K562 (cell line): ENCODE results near the gene TMEM132D. TPM values are rescaled to one million over a fixed set of nuclear protein-coding genes. Genes with fewer than 3 reads are reported as not detected.

Source experiments
- ATAC-seq: fragments of 200-7000 bp; cut with Tn5 transposase; 3 replicates; pipeline ENCODE4 v1.9.1; 2020; ENCODE audit warnings: moderate library complexity
- BruUV-seq: library from RNA; stranded (reverse); fragments of 400-500 nt; replicated peaks from 2 replicates; lab custom pipeline; 2021; lab: Mats Ljungman, UMichigan
- CTCF ChIA-PET: fragments of 300-600 bp; formaldehyde crosslinking; extraction: SDS; loops from one replicate; lab custom pipeline; 2021; ENCODE audit warnings: low intra/inter-chr PET ratio; lab: Yijun Ruan, JAX
- POLR2A ChIA-PET: fragments of 300-600, 350-650 bp; sonication (Branson Sonifier 250); formaldehyde crosslinking; extraction: SDS; loops from one replicate; lab custom pipeline; 2021; ENCODE audit warnings: antibody characterized with exemption, inconsistent platforms; lab: Yijun Ruan, JAX
- DNase-seq, 4 experiments: peaks; one replicate each; pipeline versions ENCODE4 v3.0.0 to v3.0.0-alpha.2; 2011 to 2018; ENCODE audit warnings: low spot score in 3 of 4, mixed read lengths in 3 of 4; ENCODE audit errors: extremely low read depth in 1 of 4
- FAIRE-seq: peaks from 2 replicates; lab custom pipeline; 2011; peaks lifted over from hg19 to GRCh38; lab: Jason Lieb, UNC
- H2AFZ ChIP-seq: 2 replicates; pipeline ENCODE4 v1.6.0; 2011; ENCODE audit warnings: low read depth, low read length, control low read depth, inconsistent platforms
- H3K27ac ChIP-seq: fragments of 200-600 bp; 3 replicates; pipeline ENCODE4 v1.8.0; 2011; ENCODE audit warnings: low read depth, mild to moderate bottlenecking, control low read depth, inconsistent platforms, low read length, moderate library complexity, mixed read lengths; ENCODE audit errors: extremely low read depth
- H3K27me3 ChIP-seq, 2 experiments: fragments of 300-600 bp in 1 of 2; 2 replicates in 1 of 2; 3 replicates in 1 of 2; pipeline versions ENCODE4 v1.6.0 to v1.8.0; 2011; ENCODE audit warnings: inconsistent platforms in 2 of 2, low read length in 2 of 2, mild to moderate bottlenecking in 1 of 2, mixed read lengths in 1 of 2, moderate library complexity in 1 of 2; ENCODE audit not compliant: control insufficient read depth in 2 of 2, insufficient read depth in 2 of 2
- H3K36me3 ChIP-seq: fragments of 300-600 bp; 3 replicates; pipeline ENCODE4 v1.8.0; 2011; ENCODE audit warnings: mild to moderate bottlenecking, low read length, inconsistent platforms; ENCODE audit not compliant: control insufficient read depth, insufficient read depth
- H3K4me1 ChIP-seq, 2 experiments: fragments of 200-600 bp in 1 of 2; replicated peaks in 1 of 2; 2 replicates in 1 of 2; 3 replicates in 1 of 2; pipeline versions ENCODE4 v1.5.1 to v1.8.0; 2011; ENCODE audit warnings: inconsistent platforms in 2 of 2, low read length in 2 of 2, mild to moderate bottlenecking in 1 of 2, mixed read lengths in 1 of 2, moderate library complexity in 1 of 2; ENCODE audit not compliant: control insufficient read depth in 2 of 2, insufficient read depth in 2 of 2
- H3K4me2 ChIP-seq: 2 replicates; pipeline ENCODE4 v1.6.1; 2011; ENCODE audit warnings: low read length, control low read depth, inconsistent platforms, mixed read lengths; ENCODE audit not compliant: insufficient read depth
- H3K4me3 ChIP-seq: fragments of 200-600 bp; sonication (generic), shearing (Covaris generic); 2 replicates; pipeline ENCODE4 v1.5.1; 2016; ENCODE audit warnings: control low read depth, inconsistent platforms
- H3K79me2 ChIP-seq: fragments of 200-600 bp; 3 replicates; pipeline ENCODE4 v1.8.0; 2011; ENCODE audit warnings: low read length, inconsistent platforms; ENCODE audit not compliant: control insufficient read depth, insufficient read depth
- H3K9ac ChIP-seq, 2 experiments: 2 replicates each; pipeline versions ENCODE4 v1.6.0 to v1.6.1; 2011; ENCODE audit warnings: low read depth in 2 of 2, low read length in 2 of 2, control low read depth in 1 of 2, inconsistent platforms in 1 of 2, mild to moderate bottlenecking in 1 of 2, mixed read lengths in 1 of 2; ENCODE audit not compliant: insufficient read depth in 1 of 2
- H3K9me1 ChIP-seq: one replicate; pipeline ENCODE4 v1.6.0; 2011; ENCODE audit warnings: inconsistent platforms, mild to moderate bottlenecking, low read length, moderate library complexity; ENCODE audit not compliant: control insufficient read depth, insufficient read depth
- H3K9me3 ChIP-seq: replicated peaks from 2 replicates; pipeline ENCODE4 v1.5.1; 2011; ENCODE audit warnings: low read depth, low read length, inconsistent platforms; ENCODE audit not compliant: control insufficient read depth, insufficient read depth
- H4K20me1 ChIP-seq: replicated peaks from 2 replicates; pipeline ENCODE4 v1.6.1; 2011; ENCODE audit warnings: low read length, inconsistent platforms, mixed read lengths; ENCODE audit not compliant: control insufficient read depth, insufficient read depth
- BHLHE40 ChIP-seq: IDR thresholded peaks from 2 replicates; pipeline ENCODE4 v1.6.1; 2011; ENCODE audit warnings: low read length, improper control_type of control experiment
- GTF2A2 ChIP-seq: IDR thresholded peaks from 2 replicates; pipeline ENCODE4 v1.6.1; 2016; ENCODE audit warnings: mild to moderate bottlenecking, missing genetic modification characterization, missing compliant biosample characterization
- MTA2 ChIP-seq: fragments of 450-650 bp; IDR thresholded peaks from 2 replicates; pipeline ENCODE4 v1.6.1; 2016; ENCODE audit warnings: low read depth
- NR2C1 ChIP-seq, 2 experiments: fragments of 450-650 bp; IDR thresholded peaks; 2 replicates each; pipeline ENCODE4 v1.6.1; 2017; ENCODE audit warnings: mild to moderate bottlenecking in 2 of 2, antibody characterized with exemption in 1 of 2, inconsistent platforms in 1 of 2, missing compliant biosample characterization in 1 of 2, missing genetic modification characterization in 1 of 2
- RBM25 ChIP-seq: fragments of 200-400 bp; formaldehyde crosslinking; IDR thresholded peaks from 2 replicates; pipeline ENCODE4 v1.6.1; 2018; ENCODE audit warnings: low read length, low read depth, moderate library complexity; ENCODE audit not compliant: severe bottlenecking
- TGIF2 ChIP-seq: sonication (generic); formaldehyde crosslinking; IDR thresholded peaks from 2 replicates; pipeline ENCODE4 v1.8.1; 2022; ENCODE audit warnings: mild to moderate bottlenecking, missing genetic modification reagents, moderate library complexity
- THRAP3 ChIP-seq: fragments of 450-650 bp; IDR thresholded peaks from 2 replicates; pipeline ENCODE4 v1.6.1; 2016; ENCODE audit warnings: mild to moderate bottlenecking, inconsistent platforms, borderline replicate concordance
- USF2 ChIP-seq: sonication (generic); formaldehyde crosslinking; IDR thresholded peaks from 2 replicates; pipeline ENCODE4 v1.5.0; 2020; ENCODE audit warnings: missing genetic modification reagents
- ZKSCAN3 ChIP-seq: fragments of 250-450 bp; sonication (Bioruptor Pico); IDR thresholded peaks from 2 replicates; pipeline ENCODE4 v1.4.0; 2020
- ZNF143 ChIP-seq: sonication (generic); formaldehyde crosslinking; IDR thresholded peaks from 2 replicates; pipeline ENCODE4 v1.9.0; 2022; ENCODE audit warnings: mild to moderate bottlenecking, missing genetic modification reagents
- ZNF717 ChIP-seq: fragments of 250-450 bp; sonication (Bioruptor Pico); IDR thresholded peaks from 2 replicates; pipeline ENCODE4 v1.5.0; 2021
- WGBS: fragments of 100-300 bp; shearing (Covaris generic); methylation state at CpG from one replicate; pipeline ENCODE4 v1.1.6; 2016; ENCODE audit warnings: low coverage, mixed read lengths; ENCODE audit not compliant: insufficient coverage; ENCODE audit errors: missing lambda C conversion rate; 5-methylcytosine and 5-hydroxymethylcytosine counted together
- in situ Hi-C: fragments of 300-500 bp; cut with MboI; formaldehyde crosslinking; loops from 4 replicates; pipeline ENCODE4 v1.15.0; 2018; ENCODE audit warnings: inconsistent platforms, mixed read lengths
- intact Hi-C: fragments of 100-400 bp; cut with micrococcal nuclease; formaldehyde crosslinking; loops from 2 replicates; pipeline ENCODE4 v1.14.2; 2022
- polyA plus RNA-seq, 8 experiments: library from polyadenylated mRNA; depleted of rRNA in 4 of 8; stranded (reverse) in 5 of 8; unstranded in 3 of 8; fragments of >200 nt; fragmentation: Nextera tagmentation in 2 of 8; fragmentation: Illumina TruSeq in 1 of 8; extraction: Ambion mirVana in 2 of 8; extraction: Trizol in 1 of 8; gene quantifications; 2 replicates each; pipeline versions ENCODE4 v1.2.1 to v1.2.3, GENCODE V29; 2011 to 2014; ENCODE audit warnings: inconsistent platforms in 1 of 8, missing spikeins in 1 of 8
- total RNA-seq, 7 experiments: library from RNA; depleted of rRNA in 6 of 7; stranded (reverse); fragments of >200 nt in 6 of 7; fragmentation: Illumina TruSeq in 2 of 7; extraction: Trizol in 2 of 7; gene quantifications; 2 replicates each; pipeline versions ENCODE4 v1.2.1 to v1.2.3, GENCODE V29; 2011 to 2021; ENCODE audit warnings: low replicate concordance in 1 of 7

Gene TMEM132D
- total and polyA plus RNA-seq, 9 of the 15 experiments (the other 6 are each of a cell fraction or from before 2014, with no cell fraction given) = not detected

DNA sequence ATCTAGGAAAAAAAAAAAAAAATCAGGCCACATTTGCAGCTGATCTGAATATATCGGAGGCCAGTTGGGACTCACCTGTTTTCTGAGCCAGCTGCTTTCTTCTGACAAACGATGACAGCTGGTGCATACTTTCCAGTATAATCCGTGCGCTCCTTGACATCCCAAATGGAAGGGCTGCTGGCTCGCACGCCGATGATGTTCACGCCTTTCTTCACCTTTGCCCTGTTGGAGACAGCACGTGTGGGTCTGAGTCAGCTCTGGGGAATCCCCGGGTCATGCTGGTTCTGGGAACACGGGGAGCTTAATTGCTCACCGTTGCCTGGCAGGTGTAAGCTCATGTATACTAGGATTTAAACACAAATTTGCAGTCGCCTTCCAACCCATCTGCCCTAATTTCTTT, 372.8 kb downstream of the TMEM132D start:
- no peaks in the 10 kb centered on the region for H3K27me3 ChIP-seq
- H3K27ac ChIP-seq = no peak overlapping the region
- no peaks in the 10 kb centered on the region for H3K9me1 ChIP-seq
- ATAC-seq (no peak), FAIRE-seq (no peak)
- CTCF ChIA-PET = no interaction called here
- no TSS peak for BruUV-seq
- H3K9me3 ChIP-seq = no peaks in the 10 kb centered on the region
- H3K4me2 ChIP-seq = no peak overlapping the region
- WGBS = 0% methylated on average over 13 of the region's 13 CpGs
- no peaks in the 10 kb centered on the region for H3K79me2 ChIP-seq
- TF ChIP-seq BHLHE40 (peak; percentile 15; the same call in 1 of the 2 replicates), MTA2 (no peak)
- TF ChIP-seq, all 486 proteins: peak for 1
- no peak for DNase-seq
- Histone ChIP-seq H3K9ac (no peak overlapping the region), H3K36me3 (no peaks in the 10 kb centered on the region), H3K4me1 (no peaks in the 10 kb centered on the region), H4K20me1 (no peaks in the 10 kb centered on the region), H3K4me3 (no peak overlapping the region), H2AFZ (no peak overlapping the region)
- POLR2A ChIA-PET = no interaction called here
- in situ Hi-C loops = no loop called here
- intact Hi-C loops = no loop called here

- no peaks in the 10 kb centered on the region for H3K9me3 ChIP-seq
- no TSS peak for BruUV-seq
- no peak for FAIRE-seq
- H3K4me3 ChIP-seq = no peak overlapping the region
- TF ChIP-seq NR2C1 (IDR thresholded peaks at IDR 0.05) (no peak), NR2C1 (tag; IDR thresholded peaks at IDR 0.05) (no peak), THRAP3 (no peak), TGIF2 (no peak), ZKSCAN3 (CRISPR knock-in tag) (no peak), GTF2A2 (tag) (no peak), USF2 (CRISPR knock-in tag) (no peak), ZNF143 (no peak), RBM25 (no peak), ZNF717 (no peak)
- ChIA-PET POLR2A (no interaction called here), CTCF (no interaction called here)
- H4K20me1 ChIP-seq = no peaks in the 10 kb centered on the region
- H3K27me3 ChIP-seq = no peaks in the 10 kb centered on the region
- WGBS = 0% methylated on average over 6 of the region's 6 CpGs
- in situ Hi-C loops = no loop called here
- no peaks in the 10 kb centered on the region for H3K9me1 ChIP-seq
- intact Hi-C loops = no loop called here
- H3K79me2 ChIP-seq = no peaks in the 10 kb centered on the region
- H3K36me3 ChIP-seq = no peaks in the 10 kb centered on the region
- H3K27ac ChIP-seq = no peak overlapping the region
- no peak for ATAC-seq
- no peak overlapping the region for H2AFZ ChIP-seq
- no peak for DNase-seq
- no peaks in the 10 kb centered on the region for H3K4me1 ChIP-seq
- no peak overlapping the region for H3K4me2 ChIP-seq
- no peak overlapping the region for H3K9ac ChIP-seq
Observed at GRCh38 chr12:129530517-129530916, 373.3 kb downstream of the TMEM132D start.
